ENCODE results near the gene TAS2R4.

- TF ChIP-seq EZH2 (IDR thresholded peaks at IDR 0.05; ENCODE audit: borderline replicate concordance, low read depth, low read length, poor library complexity, severe bottlenecking) = no peak
- no peak for TF ChIP-seq CTCF (conservative IDR thresholded peaks at IDR 0.05; ENCODE audit: low read depth, low read length)
These were observed 34.2 kb upstream of the TAS2R4 start for GRCh38 chr7:141742229-141742628.
